ENCODE data around the gene SQOR. TPM values are rescaled to one million over a fixed set of nuclear protein-coding genes. Genes with fewer than 3 reads are reported as not detected.

Gene SQOR
- total and polyA plus RNA-seq, 2 experiments from 2014 or later = 0.23 TPM; not detected in 1

DNA sequence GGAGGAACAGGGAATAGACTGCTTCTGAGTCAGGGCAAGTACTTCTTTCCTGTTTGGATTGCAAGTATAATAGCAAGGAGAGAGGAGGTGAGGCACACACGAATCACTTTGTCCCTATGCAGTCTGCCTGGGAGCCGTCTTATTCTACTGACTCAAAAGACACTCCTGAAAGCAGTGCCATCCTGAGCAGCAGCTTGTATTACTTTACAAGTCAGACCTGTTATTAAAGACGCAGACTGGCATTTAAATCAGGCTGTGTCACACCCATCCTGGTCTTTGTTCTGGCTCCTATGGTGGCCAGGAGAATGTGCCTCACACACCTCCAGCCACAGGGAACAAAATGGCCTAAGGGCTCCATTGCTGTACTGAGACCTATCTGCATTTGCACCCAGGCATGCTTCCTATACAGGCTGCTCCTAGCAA lies 17.9 kb upstream of the SQOR start:
- Histone ChIP-seq H4K20me1 (replicated peaks; ENCODE audit: insufficient read depth) (no peaks in the 10 kb centered on the region), H3K9me2 (ENCODE audit: insufficient read depth) (no peaks in the 10 kb centered on the region), H3K4me3 (no peak overlapping the region), H3F3A (replicated peaks; ENCODE audit: low read depth) (no peaks in the 10 kb centered on the region), H3K36me3 (ENCODE audit: insufficient read depth) (no peaks in the 10 kb centered on the region), H3K4me2 (no peak overlapping the region), H2AFZ (0 out of 2 replicates have a peak overlapping the region, but pooled peaks have one; percentile 14), H3K79me2 (replicated peaks; ENCODE audit: insufficient read depth) (no peaks in the 10 kb centered on the region), H3K27ac (ENCODE audit: low read depth) (no peak overlapping the region), H3K27me3 (ENCODE audit: insufficient read depth) (no peaks in the 10 kb centered on the region), H3K4me1 (ENCODE audit: insufficient read depth) (0 out of 2 replicates have a peak, but pooled peaks cover 5% of the 10 kb centered on the region)
- Mint-ChIP-seq H3K9me3 (peaks cover 18% of the 10 kb centered on the region; the same call in 2 of the 3 replicates), H3K36me3 (ENCODE audit: low read depth) (no peaks in the 10 kb centered on the region), H3K4me1 (no peaks in the 10 kb centered on the region), H3K4me3 (no peak overlapping the region), H3K27ac (no peak overlapping the region), H3K27me3 (ENCODE audit: insufficient read depth, low read depth, poor library complexity) (peaks cover 4% of the 10 kb centered on the region)
- DNase-seq (ENCODE audit: low spot score) = no peak
- TF ChIP-seq, protein P1, sequence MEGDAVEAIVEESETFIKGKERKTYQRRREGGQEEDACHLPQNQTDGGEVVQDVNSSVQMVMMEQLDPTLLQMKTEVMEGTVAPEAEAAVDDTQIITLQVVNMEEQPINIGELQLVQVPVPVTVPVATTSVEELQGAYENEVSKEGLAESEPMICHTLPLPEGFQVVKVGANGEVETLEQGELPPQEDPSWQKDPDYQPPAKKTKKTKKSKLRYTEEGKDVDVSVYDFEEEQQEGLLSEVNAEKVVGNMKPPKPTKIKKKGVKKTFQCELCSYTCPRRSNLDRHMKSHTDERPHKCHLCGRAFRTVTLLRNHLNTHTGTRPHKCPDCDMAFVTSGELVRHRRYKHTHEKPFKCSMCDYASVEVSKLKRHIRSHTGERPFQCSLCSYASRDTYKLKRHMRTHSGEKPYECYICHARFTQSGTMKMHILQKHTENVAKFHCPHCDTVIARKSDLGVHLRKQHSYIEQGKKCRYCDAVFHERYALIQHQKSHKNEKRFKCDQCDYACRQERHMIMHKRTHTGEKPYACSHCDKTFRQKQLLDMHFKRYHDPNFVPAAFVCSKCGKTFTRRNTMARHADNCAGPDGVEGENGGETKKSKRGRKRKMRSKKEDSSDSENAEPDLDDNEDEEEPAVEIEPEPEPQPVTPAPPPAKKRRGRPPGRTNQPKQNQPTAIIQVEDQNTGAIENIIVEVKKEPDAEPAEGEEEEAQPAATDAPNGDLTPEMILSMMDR (conservative IDR thresholded peaks at IDR 0.05; ENCODE audit: low read depth in 2 of 2) = no peak
- no peak for ATAC-seq

DNA sequence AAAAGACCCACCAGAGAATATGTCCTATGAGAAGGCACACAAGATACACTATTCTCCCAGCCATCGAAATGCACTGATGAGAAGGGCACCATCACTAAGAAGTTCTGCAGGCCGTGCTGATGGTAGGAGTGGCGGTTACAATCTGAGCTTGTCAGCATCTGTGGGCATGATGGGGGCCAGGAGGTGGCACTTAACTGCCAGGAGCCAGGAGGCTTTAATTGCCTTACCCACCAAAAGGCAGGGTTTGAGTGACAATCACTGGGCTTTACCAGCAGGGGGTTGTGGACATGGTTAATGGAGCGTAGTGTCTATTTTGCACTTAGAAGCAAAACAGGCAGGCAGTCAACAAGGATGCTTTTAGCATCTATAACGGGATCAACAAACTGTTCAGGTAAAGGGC lies 16.0 kb upstream of the SQOR start:
- Mint-ChIP-seq H3K9me3 (peaks cover 35% of the 10 kb centered on the region), H3K4me1 (no peaks in the 10 kb centered on the region), H3K36me3 (ENCODE audit: low read depth) (no peaks in the 10 kb centered on the region), H3K27me3 (ENCODE audit: insufficient read depth, low read depth, poor library complexity) (peaks cover 4% of the 10 kb centered on the region), H3K27ac (no peak overlapping the region), H3K4me3 (no peak overlapping the region)
- Histone ChIP-seq H2AFZ (no peak overlapping the region), H4K20me1 (replicated peaks; ENCODE audit: insufficient read depth) (no peaks in the 10 kb centered on the region), H3K79me2 (replicated peaks; ENCODE audit: insufficient read depth) (no peaks in the 10 kb centered on the region), H3K4me3 (no peak overlapping the region), H3K27ac (ENCODE audit: low read depth) (no peak overlapping the region), H3K9me2 (ENCODE audit: insufficient read depth) (no peaks in the 10 kb centered on the region), H3K4me2 (no peak overlapping the region), H3K27me3 (ENCODE audit: insufficient read depth) (no peaks in the 10 kb centered on the region), H3F3A (replicated peaks; ENCODE audit: low read depth) (no peaks in the 10 kb centered on the region), H3K4me1 (ENCODE audit: insufficient read depth) (0 out of 2 replicates have a peak, but pooled peaks cover 5% of the 10 kb centered on the region), H3K36me3 (ENCODE audit: insufficient read depth) (no peaks in the 10 kb centered on the region)
- DNase-seq (ENCODE audit: low spot score) = no peak
- no peak for ATAC-seq
- TF ChIP-seq EZH2 (IDR thresholded peaks at IDR 0.05; ENCODE audit: low read depth, unreplicated experiment) (no peak), NANOG (IDR thresholded peaks at IDR 0.05; ENCODE audit: borderline replicate concordance) (no peak), STAT1 (IDR thresholded peaks at IDR 0.05; ENCODE audit: unreplicated experiment) (no peak), POLR2AphosphoS5 (IDR thresholded peaks at IDR 0.05; ENCODE audit: low read depth) (no peak), CREB1 (CRISPR knock-in tag; IDR thresholded peaks at IDR 0.05; ENCODE audit: low read depth) (no peak)
- TF ChIP-seq, protein P2, sequence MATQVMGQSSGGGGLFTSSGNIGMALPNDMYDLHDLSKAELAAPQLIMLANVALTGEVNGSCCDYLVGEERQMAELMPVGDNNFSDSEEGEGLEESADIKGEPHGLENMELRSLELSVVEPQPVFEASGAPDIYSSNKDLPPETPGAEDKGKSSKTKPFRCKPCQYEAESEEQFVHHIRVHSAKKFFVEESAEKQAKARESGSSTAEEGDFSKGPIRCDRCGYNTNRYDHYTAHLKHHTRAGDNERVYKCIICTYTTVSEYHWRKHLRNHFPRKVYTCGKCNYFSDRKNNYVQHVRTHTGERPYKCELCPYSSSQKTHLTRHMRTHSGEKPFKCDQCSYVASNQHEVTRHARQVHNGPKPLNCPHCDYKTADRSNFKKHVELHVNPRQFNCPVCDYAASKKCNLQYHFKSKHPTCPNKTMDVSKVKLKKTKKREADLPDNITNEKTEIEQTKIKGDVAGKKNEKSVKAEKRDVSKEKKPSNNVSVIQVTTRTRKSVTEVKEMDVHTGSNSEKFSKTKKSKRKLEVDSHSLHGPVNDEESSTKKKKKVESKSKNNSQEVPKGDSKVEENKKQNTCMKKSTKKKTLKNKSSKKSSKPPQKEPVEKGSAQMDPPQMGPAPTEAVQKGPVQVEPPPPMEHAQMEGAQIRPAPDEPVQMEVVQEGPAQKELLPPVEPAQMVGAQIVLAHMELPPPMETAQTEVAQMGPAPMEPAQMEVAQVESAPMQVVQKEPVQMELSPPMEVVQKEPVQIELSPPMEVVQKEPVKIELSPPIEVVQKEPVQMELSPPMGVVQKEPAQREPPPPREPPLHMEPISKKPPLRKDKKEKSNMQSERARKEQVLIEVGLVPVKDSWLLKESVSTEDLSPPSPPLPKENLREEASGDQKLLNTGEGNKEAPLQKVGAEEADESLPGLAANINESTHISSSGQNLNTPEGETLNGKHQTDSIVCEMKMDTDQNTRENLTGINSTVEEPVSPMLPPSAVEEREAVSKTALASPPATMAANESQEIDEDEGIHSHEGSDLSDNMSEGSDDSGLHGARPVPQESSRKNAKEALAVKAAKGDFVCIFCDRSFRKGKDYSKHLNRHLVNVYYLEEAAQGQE (IDR thresholded peaks at IDR 0.05; ENCODE audit: unreplicated experiment) = no peak
- TF ChIP-seq, protein P3, sequence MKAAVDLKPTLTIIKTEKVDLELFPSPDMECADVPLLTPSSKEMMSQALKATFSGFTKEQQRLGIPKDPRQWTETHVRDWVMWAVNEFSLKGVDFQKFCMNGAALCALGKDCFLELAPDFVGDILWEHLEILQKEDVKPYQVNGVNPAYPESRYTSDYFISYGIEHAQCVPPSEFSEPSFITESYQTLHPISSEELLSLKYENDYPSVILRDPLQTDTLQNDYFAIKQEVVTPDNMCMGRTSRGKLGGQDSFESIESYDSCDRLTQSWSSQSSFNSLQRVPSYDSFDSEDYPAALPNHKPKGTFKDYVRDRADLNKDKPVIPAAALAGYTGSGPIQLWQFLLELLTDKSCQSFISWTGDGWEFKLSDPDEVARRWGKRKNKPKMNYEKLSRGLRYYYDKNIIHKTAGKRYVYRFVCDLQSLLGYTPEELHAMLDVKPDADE (IDR thresholded peaks at IDR 0.05) = no peak
- TF ChIP-seq, protein P4, sequence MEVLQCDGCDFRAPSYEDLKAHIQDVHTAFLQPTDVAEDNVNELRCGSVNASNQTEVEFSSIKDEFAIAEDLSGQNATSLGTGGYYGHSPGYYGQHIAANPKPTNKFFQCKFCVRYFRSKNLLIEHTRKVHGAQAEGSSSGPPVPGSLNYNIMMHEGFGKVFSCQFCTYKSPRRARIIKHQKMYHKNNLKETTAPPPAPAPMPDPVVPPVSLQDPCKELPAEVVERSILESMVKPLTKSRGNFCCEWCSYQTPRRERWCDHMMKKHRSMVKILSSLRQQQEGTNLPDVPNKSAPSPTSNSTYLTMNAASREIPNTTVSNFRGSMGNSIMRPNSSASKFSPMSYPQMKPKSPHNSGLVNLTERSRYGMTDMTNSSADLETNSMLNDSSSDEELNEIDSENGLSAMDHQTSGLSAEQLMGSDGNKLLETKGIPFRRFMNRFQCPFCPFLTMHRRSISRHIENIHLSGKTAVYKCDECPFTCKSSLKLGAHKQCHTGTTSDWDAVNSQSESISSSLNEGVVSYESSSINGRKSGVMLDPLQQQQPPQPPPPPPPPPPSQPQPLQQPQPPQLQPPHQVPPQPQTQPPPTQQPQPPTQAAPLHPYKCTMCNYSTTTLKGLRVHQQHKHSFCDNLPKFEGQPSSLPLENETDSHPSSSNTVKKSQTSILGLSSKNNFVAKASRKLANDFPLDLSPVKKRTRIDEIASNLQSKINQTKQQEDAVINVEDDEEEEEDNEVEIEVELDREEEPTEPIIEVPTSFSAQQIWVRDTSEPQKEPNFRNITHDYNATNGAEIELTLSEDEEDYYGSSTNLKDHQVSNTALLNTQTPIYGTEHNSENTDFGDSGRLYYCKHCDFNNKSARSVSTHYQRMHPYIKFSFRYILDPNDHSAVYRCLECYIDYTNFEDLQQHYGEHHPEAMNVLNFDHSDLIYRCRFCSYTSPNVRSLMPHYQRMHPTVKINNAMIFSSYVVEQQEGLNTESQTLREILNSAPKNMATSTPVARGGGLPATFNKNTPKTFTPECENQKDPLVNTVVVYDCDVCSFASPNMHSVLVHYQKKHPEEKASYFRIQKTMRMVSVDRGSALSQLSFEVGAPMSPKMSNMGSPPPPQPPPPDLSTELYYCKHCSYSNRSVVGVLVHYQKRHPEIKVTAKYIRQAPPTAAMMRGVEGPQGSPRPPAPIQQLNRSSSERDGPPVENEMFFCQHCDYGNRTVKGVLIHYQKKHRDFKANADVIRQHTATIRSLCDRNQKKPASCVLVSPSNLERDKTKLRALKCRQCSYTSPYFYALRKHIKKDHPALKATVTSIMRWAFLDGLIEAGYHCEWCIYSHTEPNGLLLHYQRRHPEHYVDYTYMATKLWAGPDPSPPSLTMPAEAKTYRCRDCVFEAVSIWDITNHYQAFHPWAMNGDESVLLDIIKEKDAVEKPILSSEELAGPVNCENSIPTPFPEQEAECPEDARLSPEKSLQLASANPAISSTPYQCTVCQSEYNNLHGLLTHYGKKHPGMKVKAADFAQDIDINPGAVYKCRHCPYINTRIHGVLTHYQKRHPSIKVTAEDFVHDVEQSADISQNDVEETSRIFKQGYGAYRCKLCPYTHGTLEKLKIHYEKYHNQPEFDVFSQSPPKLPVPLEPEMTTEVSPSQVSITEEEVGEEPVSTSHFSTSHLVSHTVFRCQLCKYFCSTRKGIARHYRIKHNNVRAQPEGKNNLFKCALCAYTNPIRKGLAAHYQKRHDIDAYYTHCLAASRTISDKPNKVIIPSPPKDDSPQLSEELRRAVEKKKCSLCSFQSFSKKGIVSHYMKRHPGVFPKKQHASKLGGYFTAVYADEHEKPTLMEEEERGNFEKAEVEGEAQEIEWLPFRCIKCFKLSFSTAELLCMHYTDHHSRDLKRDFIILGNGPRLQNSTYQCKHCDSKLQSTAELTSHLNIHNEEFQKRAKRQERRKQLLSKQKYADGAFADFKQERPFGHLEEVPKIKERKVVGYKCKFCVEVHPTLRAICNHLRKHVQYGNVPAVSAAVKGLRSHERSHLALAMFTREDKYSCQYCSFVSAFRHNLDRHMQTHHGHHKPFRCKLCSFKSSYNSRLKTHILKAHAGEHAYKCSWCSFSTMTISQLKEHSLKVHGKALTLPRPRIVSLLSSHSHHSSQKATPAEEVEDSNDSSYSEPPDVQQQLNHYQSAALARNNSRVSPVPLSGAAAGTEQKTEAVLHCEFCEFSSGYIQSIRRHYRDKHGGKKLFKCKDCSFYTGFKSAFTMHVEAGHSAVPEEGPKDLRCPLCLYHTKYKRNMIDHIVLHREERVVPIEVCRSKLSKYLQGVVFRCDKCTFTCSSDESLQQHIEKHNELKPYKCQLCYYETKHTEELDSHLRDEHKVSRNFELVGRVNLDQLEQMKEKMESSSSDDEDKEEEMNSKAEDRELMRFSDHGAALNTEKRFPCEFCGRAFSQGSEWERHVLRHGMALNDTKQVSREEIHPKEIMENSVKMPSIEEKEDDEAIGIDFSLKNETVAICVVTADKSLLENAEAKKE (CRISPR knock-in tag; IDR thresholded peaks at IDR 0.05) = no peak

Data from GM23338 (cell line).